SK-N-SH (cell line): ENCODE results near the gene PTCRA. TPM values are rescaled to one million over a fixed set of nuclear protein-coding genes. Genes with fewer than 3 reads are reported as not detected.

ENCODE experiments used
- CTCF ChIA-PET: fragments of 300-600, 350-600 bp; formaldehyde crosslinking; extraction: SDS; loops from one replicate; lab custom pipeline; 2021; lab: Yijun Ruan, JAX
- POLR2A ChIA-PET: fragments of 350-600 bp; sonication (Branson Sonifier 250); formaldehyde crosslinking; extraction: SDS; loops from one replicate; lab custom pipeline; 2020; ENCODE audit warnings: antibody characterized with exemption, inconsistent platforms; lab: Yijun Ruan, JAX
- DNase-seq: peaks from one replicate; pipeline ENCODE4 v3.0.0; 2012
- H2AFZ ChIP-seq: fragments of 200-600 bp; sonication (generic); 2 replicates; pipeline ENCODE4 v1.8.1; 2016; ENCODE audit warnings: antibody characterized with exemption, mild to moderate bottlenecking, low read depth
- H3F3A ChIP-seq: fragments of 200-600 bp; sonication (generic); replicated peaks from 2 replicates; pipeline ENCODE3; 2016; ENCODE audit warnings: antibody characterized with exemption, mild to moderate bottlenecking; ENCODE audit not compliant: insufficient read depth
- H3K27ac ChIP-seq, 2 experiments: fragments of 200-500 bp in 1 of 2; fragments of 200-600 bp in 1 of 2; sonication (Bioruptor generic) in 1 of 2; sonication (generic), shearing (Covaris generic) in 1 of 2; 2 replicates each; pipeline versions ENCODE4 v1.5.1 to v1.6.1; 2014 to 2016; ENCODE audit warnings: low read depth in 2 of 2, inconsistent platforms in 1 of 2, low read length in 1 of 2, mild to moderate bottlenecking in 1 of 2, mixed read lengths in 1 of 2
- H3K27me3 ChIP-seq: fragments of 200-600 bp; sonication (generic), shearing (Covaris generic); 2 replicates; pipeline ENCODE4 v1.6.1; 2016; ENCODE audit warnings: mixed run types; ENCODE audit not compliant: insufficient read depth
- H3K36me3 ChIP-seq, 2 experiments: fragments of 200-500 bp in 1 of 2; fragments of 200-600 bp in 1 of 2; sonication (Bioruptor generic) in 1 of 2; sonication (generic) in 1 of 2; replicated peaks in 1 of 2; 2 replicates each; pipeline versions ENCODE3 to v1.5.1; 2014 to 2016; ENCODE audit warnings: low read length in 1 of 2, mild to moderate bottlenecking in 1 of 2; ENCODE audit not compliant: insufficient read depth in 2 of 2, control insufficient read depth in 1 of 2
- H3K4me1 ChIP-seq, 2 experiments: fragments of 200-500 bp in 1 of 2; fragments of 200-600 bp in 1 of 2; sonication (Bioruptor generic) in 1 of 2; sonication (generic), shearing (Covaris generic) in 1 of 2; 2 replicates each; pipeline versions ENCODE4 v1.5.1 to v1.6.1; 2014 to 2016; ENCODE audit warnings: low read depth in 1 of 2, low read length in 1 of 2, mixed run types in 1 of 2; ENCODE audit not compliant: insufficient read depth in 2 of 2, control insufficient read depth in 1 of 2
- H3K4me2 ChIP-seq: fragments of 200-600 bp; sonication (generic), shearing (Covaris generic); 2 replicates; pipeline ENCODE4 v1.6.1; 2017; ENCODE audit warnings: mixed run types
- H3K4me3 ChIP-seq, 2 experiments: fragments of 200-500 bp in 1 of 2; fragments of 200-600 bp in 1 of 2; sonication (Bioruptor generic) in 1 of 2; sonication (generic), shearing (Covaris generic) in 1 of 2; 2 replicates each; pipeline versions ENCODE4 v1.5.1 to v1.8.1; 2014 to 2016; ENCODE audit warnings: low read depth in 2 of 2, inconsistent platforms in 1 of 2, low read length in 1 of 2, mild to moderate bottlenecking in 1 of 2, mixed read lengths in 1 of 2, moderate library complexity in 1 of 2
- H3K79me2 ChIP-seq: fragments of 200-600 bp; sonication (generic); 2 replicates; pipeline ENCODE4 v1.8.1; 2017; ENCODE audit warnings: mild to moderate bottlenecking; ENCODE audit not compliant: insufficient read depth
- H3K9ac ChIP-seq: fragments of 200-600 bp; sonication (generic); 2 replicates; pipeline ENCODE4 v1.6.1; 2017; ENCODE audit warnings: mixed run types
- H3K9me2 ChIP-seq: fragments of 200-600 bp; sonication (generic); 2 replicates; pipeline ENCODE4 v1.6.1; 2017; ENCODE audit warnings: mixed run types
- H3K9me3 ChIP-seq: fragments of 200-600 bp; sonication (generic); 2 replicates; pipeline ENCODE4 v1.6.1; 2017; ENCODE audit warnings: mixed run types, mild to moderate bottlenecking, moderate library complexity
- H4K20me1 ChIP-seq: fragments of 200-600 bp; sonication (generic); 2 replicates; pipeline ENCODE4 v1.6.1; 2017; ENCODE audit warnings: mild to moderate bottlenecking, mixed run types; ENCODE audit not compliant: insufficient read depth
- CTCF ChIP-seq: fragments of 200-600 bp; sonication (generic); IDR thresholded peaks from 2 replicates; pipeline ENCODE4 v1.6.1; 2017; ENCODE audit warnings: antibody characterized with exemption, mild to moderate bottlenecking, moderate library complexity
- EP300 ChIP-seq, 2 experiments: IDR thresholded peaks; 2 replicates each; pipeline versions ENCODE4 v1.4.0 to v1.6.1; 2012; ENCODE audit warnings: borderline replicate concordance in 1 of 2, low read depth in 1 of 2, low read length in 1 of 2
- EZH2phosphoT487 ChIP-seq: fragments of 200-600 bp; sonication (generic); IDR thresholded peaks from 2 replicates; pipeline ENCODE4 v1.6.1; 2017; ENCODE audit warnings: low read depth, mixed run types, mild to moderate bottlenecking, antibody characterized with exemption, moderate library complexity, borderline replicate concordance
- FOXJ3 ChIP-seq: sonication (generic); formaldehyde crosslinking; IDR thresholded peaks from 2 replicates; pipeline ENCODE4 v1.5.1; 2020; ENCODE audit warnings: mild to moderate bottlenecking, missing genetic modification reagents
- IRF3 ChIP-seq: fragments of 150-350 bp; IDR thresholded peaks from 2 replicates; pipeline ENCODE4 v1.6.1; 2016; ENCODE audit warnings: mild to moderate bottlenecking, low read depth, low read length
- JUND ChIP-seq: IDR thresholded peaks from 2 replicates; pipeline ENCODE4 v1.4.0; 2012
- MAX ChIP-seq: IDR thresholded peaks from 2 replicates; pipeline ENCODE4 v1.4.0; 2012; ENCODE audit warnings: low read depth
- MEF2A ChIP-seq: IDR thresholded peaks from 2 replicates; pipeline ENCODE4 v1.4.0; 2012; ENCODE audit warnings: low read depth, borderline replicate concordance
- MXI1 ChIP-seq: IDR thresholded peaks from 2 replicates; pipeline ENCODE4 v1.6.1; 2012; ENCODE audit warnings: mild to moderate bottlenecking, low read depth, low read length, improper control_type of control experiment
- NFIC ChIP-seq: IDR thresholded peaks from 2 replicates; pipeline ENCODE4 v1.4.0; 2012; ENCODE audit warnings: borderline replicate concordance
- NRF1 ChIP-seq: IDR thresholded peaks from 2 replicates; pipeline ENCODE4 v1.6.1; 2012; ENCODE audit warnings: low read depth, mild to moderate bottlenecking, low read length
- POLR2AphosphoS5 ChIP-seq: IDR thresholded peaks from 2 replicates; pipeline ENCODE4 v1.6.1; 2012; ENCODE audit warnings: low read depth, low read length
- RAD21 ChIP-seq: IDR thresholded peaks from 2 replicates; pipeline ENCODE4 v1.6.1; 2012; ENCODE audit warnings: mild to moderate bottlenecking, low read length
- RCOR1 ChIP-seq: fragments of 150-350 bp; IDR thresholded peaks from 2 replicates; pipeline ENCODE4 v1.6.1; 2017; ENCODE audit warnings: antibody characterized with exemption, low read length
- RXRA ChIP-seq: IDR thresholded peaks from 2 replicates; pipeline ENCODE4 v1.4.0; 2012; ENCODE audit warnings: low read depth, mild to moderate bottlenecking, borderline replicate concordance
- SMC3 ChIP-seq: IDR thresholded peaks from 2 replicates; pipeline ENCODE4 v1.6.1; 2012; ENCODE audit warnings: low read depth, low read length, improper control_type of control experiment
- TCF12 ChIP-seq: IDR thresholded peaks from 2 replicates; pipeline ENCODE4 v1.4.0; 2012
- USF1 ChIP-seq: IDR thresholded peaks from 2 replicates; pipeline ENCODE4 v1.4.0; 2012; ENCODE audit warnings: low read depth, borderline replicate concordance
- USF2 ChIP-seq: fragments of 150-350 bp; IDR thresholded peaks from 2 replicates; pipeline ENCODE4 v1.6.1; 2017; ENCODE audit warnings: antibody characterized with exemption, low read length, low read depth, borderline replicate concordance
- YY1 ChIP-seq: IDR thresholded peaks from 2 replicates; pipeline ENCODE4 v1.4.0; 2012; ENCODE audit warnings: low read depth, mild to moderate bottlenecking
- WGBS: methylation state at CpG from one replicate; pipeline ENCODE4 v1.1.6; 2017; ENCODE audit warnings: low lambda C conversion rate; 5-methylcytosine and 5-hydroxymethylcytosine counted together
- polyA plus RNA-seq, 3 experiments: library from polyadenylated mRNA; depleted of rRNA; stranded (reverse); fragments of >200 nt; gene quantifications; 2 replicates each; pipeline ENCODE4 v1.2.3, GENCODE V29; 2012

Gene PTCRA
- polyA plus RNA-seq, 1 of the 3 experiments (the other 2 are of a cell fraction), result not detected

GRCh38 chr6:42939810-42940167, 23.9 kb downstream of the PTCRA start:
- Histone ChIP-seq H3K9ac (no peak overlapping the region), H3K27ac (no peak overlapping the region), H3F3A (no peaks in the 10 kb centered on the region), H3K4me2 (no peak overlapping the region), H3K9me2 (no peaks in the 10 kb centered on the region), H3K36me3 (peaks cover 30 to 35% of the 10 kb centered on the region in 2 experiments), H3K79me2 (peaks cover 3% of the 10 kb centered on the region), H3K9me3 (no peaks in the 10 kb centered on the region), H3K4me3 (no peak overlapping the region), H3K27me3 (no peaks in the 10 kb centered on the region), H2AFZ (no peak overlapping the region), H3K4me1 (no peaks in the 10 kb centered on the region), H4K20me1 (no peaks in the 10 kb centered on the region)
- POLR2A ChIA-PET, result interaction anchor here (1.5 kb wide), 1 partner anchor 10 kb away, joined by 4 read pairs; the partner anchor contains the start of gene CNPY3
- TF ChIP-seq SMC3, result no peak
- TF ChIP-seq MAX, result no peak
- TF ChIP-seq IRF3, result no peak
- TF ChIP-seq CTCF, result no peak
- TF ChIP-seq POLR2AphosphoS5, result no peak
- TF ChIP-seq EZH2phosphoT487, result no peak
- no peak for TF ChIP-seq MXI1
- no peak for TF ChIP-seq JUND
- WGBS, result 98% methylated on average over 3 of the region's 4 CpGs
- no peak for DNase-seq
- CTCF ChIA-PET, result interaction anchor here (1.2 kb wide), 1 partner anchor 10 kb away, joined by 3 read pairs; the partner anchor contains the start of gene CNPY3

- POLR2A ChIA-PET, result no interaction called here
- WGBS, result 94% methylated on average over 6 of the region's 6 CpGs
- no peak overlapping the region for H3K4me2 ChIP-seq
- H3K27me3 ChIP-seq, result no peaks in the 10 kb centered on the region
- H3K4me1 ChIP-seq, result no peaks in the 10 kb centered on the region
- TF ChIP-seq YY1, result no peak
- TF ChIP-seq IRF3, result no peak
- no peak for TF ChIP-seq SMC3
- no peak for TF ChIP-seq RXRA
- no peak for TF ChIP-seq NFIC
- TF ChIP-seq EZH2phosphoT487, result no peak
- TF ChIP-seq MEF2A, result no peak
- TF ChIP-seq TCF12, result no peak
- no peak for TF ChIP-seq USF1
- no peak for TF ChIP-seq EP300 (IDR thresholded peaks at IDR 0.05; ENCODE audit: borderline replicate concordance in 1 of 2, low read depth in 1 of 2, low read length in 1 of 2)
- TF ChIP-seq FOXJ3 (CRISPR knock-in tag), result no peak
- TF ChIP-seq NRF1, result no peak
- TF ChIP-seq MAX, result no peak
- no peak for TF ChIP-seq USF2
- TF ChIP-seq RAD21, result no peak
- no peak for TF ChIP-seq RCOR1
- no peaks in the 10 kb centered on the region for H3K9me3 ChIP-seq
- DNase-seq, result no peak
- H3K79me2 ChIP-seq, result no peaks in the 10 kb centered on the region; the same call in 1 of the 2 replicates
- no peak overlapping the region for H3K9ac ChIP-seq
- H3F3A ChIP-seq, result no peaks in the 10 kb centered on the region
- H3K36me3 ChIP-seq, result peaks cover 22 to 31% of the 10 kb centered on the region in 2 experiments
- no peaks in the 10 kb centered on the region for H3K9me2 ChIP-seq
- CTCF ChIA-PET, result interaction anchor here (1.2 to 2.1 kb wide), 2 partner anchors 11 to 39 kb away, joined by 3 to 5 read pairs; partner anchors contain the start of gene CNPY3
- H3K4me3 ChIP-seq, result no peak overlapping the region
- no peak overlapping the region for H2AFZ ChIP-seq
- no peaks in the 10 kb centered on the region for H4K20me1 ChIP-seq
- no peak overlapping the region for H3K27ac ChIP-seq
These were observed 24.7 kb downstream of the PTCRA start for GRCh38 chr6:42940493-42941045.
